HG03175 (cell line): ENCODE data around the gene S100A6.

ENCODE experiments used
- ATAC-seq: cut with Tn5 transposase; IDR thresholded peaks from one replicate; pipeline ENCODE4 v1.9.1; 2021; ENCODE audit warnings: mild to moderate bottlenecking, moderate library complexity; ENCODE audit not compliant: unreplicated experiment

Gene S100A6

GRCh38 chr1:153546796-153547559, 11.2 kb upstream of the S100A6 start:
- ATAC-seq = no peak

GRCh38 chr1:153546371-153546770, 10.6 kb upstream of the S100A6 start:
- ATAC-seq = no peak

- ATAC-seq = no peak
These were observed 9.6 kb upstream of the S100A6 start, which contains the start of gene S100A4 for GRCh38 chr1:153545067-153546055. TSS of gene S100A4 (minus strand) at chr1:153545806. CDS start at chr1:153544794, 1,012 bp downstream.

DNA sequence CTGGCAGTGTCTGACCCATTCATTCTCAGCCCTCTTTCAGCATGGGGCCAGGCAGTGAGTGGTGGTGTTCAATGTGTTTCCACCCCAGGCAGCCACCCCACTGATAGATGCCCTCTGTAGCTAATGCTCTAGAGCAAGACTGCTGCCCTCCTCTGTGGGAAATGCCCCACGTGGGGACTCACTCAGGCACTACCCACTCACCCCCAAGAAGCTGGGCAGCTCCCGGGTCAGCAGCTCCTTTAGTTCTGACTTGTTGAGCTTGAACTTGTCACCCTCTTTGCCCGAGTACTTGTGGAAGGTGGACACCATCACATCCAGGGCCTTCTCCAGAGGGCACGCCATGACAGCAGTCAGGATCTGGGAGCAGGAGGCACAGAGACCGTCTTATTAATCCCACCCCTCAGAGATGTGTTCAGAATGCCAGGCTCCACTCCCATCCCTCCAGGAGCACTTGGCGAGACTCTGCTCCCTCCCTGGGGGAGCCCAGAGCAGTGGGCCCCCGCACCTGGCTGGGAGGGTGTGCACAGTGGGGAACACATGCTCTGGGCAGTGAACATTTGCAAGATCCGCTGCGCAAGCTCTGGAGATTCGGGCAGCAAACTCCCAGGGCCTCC, 8.8 kb upstream of the S100A6 start:
- ATAC-seq = no peak

GRCh38 chr1:153543736-153544135, 7.9 kb upstream of the S100A6 start:
- no peak for ATAC-seq

DNA sequence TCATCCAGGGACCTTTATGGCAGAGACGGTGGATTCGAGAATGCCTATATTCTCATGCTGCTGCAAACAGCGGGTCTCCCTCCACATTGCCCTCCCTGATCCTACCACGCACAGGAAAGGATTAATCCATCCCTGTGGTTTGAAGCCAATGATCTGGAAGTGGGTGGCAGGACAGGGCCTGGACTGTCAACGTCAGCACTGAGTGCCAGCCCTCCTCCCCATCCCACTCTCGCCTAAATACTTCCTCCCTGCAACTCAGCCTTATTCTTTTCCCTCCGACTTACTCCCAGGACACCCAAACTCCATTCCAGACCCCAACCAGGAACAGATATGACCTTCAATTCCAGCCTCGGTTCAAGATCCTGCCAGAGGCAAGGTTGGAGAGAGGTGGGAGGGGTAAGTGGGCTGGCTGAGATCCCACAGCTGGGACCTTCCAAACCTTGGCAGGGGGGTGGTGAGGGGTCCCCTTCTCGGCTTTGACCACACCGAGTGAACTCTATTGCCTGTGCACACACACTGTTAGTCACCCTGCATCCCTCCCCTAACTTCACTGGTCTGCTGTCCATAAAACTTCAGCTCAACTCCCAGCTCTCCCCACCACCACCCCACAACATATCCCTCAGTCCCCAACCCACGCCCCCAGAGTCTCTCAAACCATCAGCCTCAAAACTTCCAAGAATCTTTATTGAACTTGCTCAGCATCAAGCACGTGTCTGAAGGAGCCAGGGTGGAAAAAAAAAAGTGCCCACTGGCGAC, 7.3 kb upstream of the S100A6 start:
- no peak for ATAC-seq

- ATAC-seq = no peak
These were observed 6.1 kb upstream of the S100A6 start for GRCh38 chr1:153541641-153542590.

DNA sequence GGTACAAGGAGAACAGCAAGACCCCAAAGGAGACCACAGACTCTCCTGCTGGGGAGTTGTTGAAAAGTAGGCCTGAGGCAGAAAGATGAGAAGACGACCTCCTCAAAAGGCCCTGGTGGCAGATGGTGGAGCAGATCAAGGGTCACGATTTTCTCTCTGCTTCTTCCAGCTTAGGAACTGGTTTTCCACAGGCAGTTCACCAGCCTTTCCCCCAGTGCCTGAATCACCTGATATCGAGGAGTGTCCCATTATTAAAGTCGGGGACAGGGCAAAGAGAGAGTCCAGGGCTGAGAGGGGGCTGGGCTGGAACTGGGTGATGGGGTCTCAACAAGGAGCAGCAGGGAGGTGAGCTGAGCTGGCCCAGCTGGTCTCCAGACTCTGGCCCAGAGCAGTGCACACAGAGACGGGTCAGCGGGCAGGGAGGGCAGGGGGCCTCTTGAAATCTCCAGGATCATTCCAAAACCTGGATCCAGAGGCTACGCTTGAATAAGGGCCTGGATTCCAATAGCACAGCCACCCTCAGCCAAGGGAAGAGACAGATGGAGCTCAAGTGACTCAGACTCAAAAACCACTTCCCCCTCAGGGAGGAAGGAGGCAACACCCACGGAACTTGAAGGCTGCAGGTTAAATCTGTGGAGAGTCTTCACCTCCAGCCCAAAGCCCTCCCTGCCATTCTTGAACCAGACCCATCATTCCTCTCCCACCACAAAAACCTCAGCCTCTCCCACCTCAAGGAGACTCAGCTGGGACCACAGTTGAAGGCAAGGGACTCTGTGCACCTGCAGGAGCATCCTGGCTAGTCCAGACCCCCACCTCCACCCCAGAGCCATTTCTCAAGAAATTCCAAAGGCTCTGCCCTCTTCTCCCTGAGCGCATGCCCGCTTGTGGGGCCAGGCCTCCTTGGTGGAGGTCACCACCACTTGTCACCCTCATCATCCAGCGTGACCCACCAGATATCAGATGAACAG, 4.9 kb upstream of the S100A6 start, which contains the start of gene S100A5:
S100A5 (minus strand) TSS at position 541 of the 968 bp plus-strand sequence. CDS start 743 bp downstream, outside the sequence.
- ATAC-seq = no peak

GRCh38 chr1:153539395-153540093, 3.8 kb upstream of the S100A6 start:
- no peak for ATAC-seq

DNA sequence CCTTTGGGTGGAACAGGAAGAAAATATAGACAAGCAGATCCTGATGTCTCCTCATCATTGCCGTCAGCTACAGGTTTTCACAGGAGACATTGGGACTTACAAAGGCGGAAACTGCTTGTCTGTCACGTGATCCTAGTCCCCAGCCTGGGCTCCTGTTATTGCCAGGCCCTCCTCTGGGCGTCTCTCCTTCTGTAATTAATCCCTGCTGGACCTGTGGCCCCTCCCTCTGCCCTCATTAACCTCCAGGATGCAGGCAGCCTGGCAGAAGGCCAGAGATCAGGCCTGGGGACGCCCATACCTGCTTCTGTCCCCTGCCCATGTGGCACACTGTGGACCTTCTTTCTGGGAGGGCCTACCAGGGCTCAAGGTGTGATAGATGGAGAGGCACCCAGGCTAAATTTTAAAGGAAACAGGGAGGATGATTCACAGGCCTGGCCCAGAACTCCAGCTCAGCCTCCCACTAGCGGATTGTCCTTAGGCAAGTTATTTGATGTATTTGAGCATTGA, 2.6 kb upstream of the S100A6 start:
- no peak for ATAC-seq

DNA sequence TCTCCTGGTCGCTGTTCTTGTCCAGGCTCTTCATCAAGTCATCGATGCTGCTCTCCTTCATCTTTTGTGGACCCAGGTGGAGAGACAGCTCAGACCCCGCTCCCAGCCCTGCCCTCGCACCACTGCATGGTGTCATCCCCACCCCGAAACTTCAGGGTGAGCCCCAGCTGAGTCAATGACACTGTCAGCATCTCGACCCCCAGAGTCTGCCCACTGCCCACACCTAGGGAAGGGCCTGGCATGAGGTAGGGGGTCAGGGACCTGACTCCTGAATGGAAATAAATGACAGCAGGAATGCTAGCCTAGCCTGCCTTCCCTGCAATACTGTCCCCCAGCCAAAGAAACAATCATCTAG, 1.6 kb upstream of the S100A6 start:
- no peak for ATAC-seq

GRCh38 chr1:153536671-153537375, 1.0 kb upstream of the S100A6 start:
- ATAC-seq = no peak

DNA sequence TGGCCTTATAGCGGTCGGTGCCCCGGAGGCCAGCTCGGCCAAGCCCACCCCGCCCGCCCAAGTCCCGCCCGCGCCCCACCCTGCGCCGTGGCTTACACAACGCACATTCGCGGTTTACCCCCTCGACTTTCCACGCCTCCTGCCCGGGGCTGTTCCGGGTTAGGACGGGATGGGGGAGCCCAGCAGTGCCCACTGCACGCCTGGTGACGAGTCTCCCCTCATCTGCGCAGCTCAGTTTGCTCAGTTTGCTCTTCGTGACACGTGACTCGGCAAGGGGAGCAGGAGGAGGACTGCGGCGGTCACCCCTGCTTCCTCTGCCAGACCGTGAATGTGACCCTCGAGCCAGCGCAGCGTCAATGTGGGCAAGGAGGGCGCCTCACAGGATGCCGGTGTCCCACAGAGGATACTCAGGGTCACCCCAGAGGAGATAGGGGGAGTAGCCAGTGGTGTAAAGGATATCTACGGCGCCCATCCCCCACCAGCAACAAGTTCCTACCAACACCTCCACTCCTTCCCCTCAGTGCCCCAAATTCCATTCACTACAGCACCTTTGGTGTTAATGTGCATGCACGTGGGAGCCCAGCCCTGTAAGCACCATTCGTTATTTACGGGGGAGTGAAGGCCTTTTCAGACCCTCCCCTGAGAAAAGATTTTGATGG, 350 bp upstream of the S100A6 start:
- no peak for ATAC-seq

DNA sequence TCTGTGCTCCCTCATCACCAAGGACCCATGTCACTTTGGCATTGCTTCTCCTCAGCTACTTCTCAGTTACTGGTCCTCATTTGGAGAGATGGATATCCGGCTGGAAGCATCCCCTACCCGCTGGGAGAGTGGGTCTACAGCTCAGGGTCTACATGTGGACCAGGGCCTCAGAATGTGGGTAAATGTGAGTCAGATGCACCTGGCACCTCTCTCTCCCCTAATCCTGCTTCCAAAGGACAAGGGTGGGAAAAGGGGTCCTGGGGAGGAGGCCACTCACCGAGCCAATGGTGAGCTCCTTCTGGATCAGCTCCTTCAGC, 908 bp downstream of the S100A6 start:
- ATAC-seq = no peak

DNA sequence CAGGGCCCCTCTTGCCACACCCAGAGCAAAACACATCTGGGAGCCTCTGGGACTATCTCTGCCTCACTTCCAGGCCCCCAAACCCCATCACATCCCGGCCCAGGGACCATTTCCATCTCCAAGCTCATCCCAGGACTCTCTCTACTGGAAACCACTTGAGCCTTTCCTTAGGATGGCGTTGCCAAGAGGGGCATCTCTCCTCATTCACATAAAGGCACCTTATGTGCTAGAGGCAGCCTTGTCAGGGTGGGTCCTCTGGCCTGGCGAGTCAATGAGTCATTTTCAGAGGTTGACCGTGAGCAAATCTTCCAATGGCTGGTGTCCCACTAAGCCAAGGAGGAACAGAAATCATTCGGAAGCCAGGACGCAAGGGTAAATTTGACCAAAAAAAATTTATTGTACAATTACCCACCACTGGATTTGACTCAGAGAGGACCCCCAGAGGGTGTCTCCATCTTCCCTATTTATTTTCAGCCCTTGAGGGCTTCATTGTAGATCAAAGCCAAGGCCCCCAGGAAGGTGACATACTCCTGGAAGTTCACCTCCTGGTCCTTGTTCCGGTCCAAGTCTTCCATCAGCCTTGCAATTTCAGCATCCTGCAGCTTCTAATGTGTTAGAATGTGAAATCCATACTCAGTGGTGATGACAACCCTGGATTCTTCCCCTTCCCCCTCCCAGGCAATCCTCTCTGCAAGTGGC, 1.4 kb downstream of the S100A6 start:
- ATAC-seq = no peak

DNA sequence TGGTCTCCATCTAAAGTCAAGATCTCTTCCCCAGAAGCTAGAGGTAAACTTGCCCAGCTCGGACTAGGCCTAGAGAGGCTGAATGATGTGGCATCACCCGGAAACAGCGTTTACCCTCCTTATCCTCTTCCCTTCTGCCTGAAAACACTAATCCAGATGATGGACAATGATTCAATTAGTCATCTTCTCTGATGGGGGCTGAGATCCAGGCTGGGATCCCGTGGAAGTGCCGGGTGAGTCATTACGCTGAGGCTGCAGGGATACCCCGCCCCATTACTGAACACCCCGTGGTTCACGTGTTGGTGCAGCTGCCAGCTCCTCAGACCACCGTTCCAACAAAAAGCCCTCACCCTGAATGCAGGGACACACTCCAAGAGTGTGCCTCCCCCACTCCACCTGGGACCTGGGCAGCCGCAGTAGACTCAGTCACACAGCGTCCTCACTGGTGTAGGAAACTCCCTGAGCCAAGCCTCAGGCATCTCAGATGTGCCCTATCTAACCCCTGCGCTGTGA, 2.0 kb downstream of the S100A6 start:
- no peak for ATAC-seq
